Mesothelial cell of epicardium (in vitro differentiated cells): ENCODE results near the gene PTGES3L. TPM values are rescaled to one million over a fixed set of nuclear protein-coding genes. Genes with fewer than 3 reads are reported as not detected.
A peak's percentile ranks its signal among the peaks of the same experiment; 100 is the strongest.

Experiments used
- DNase-seq, 2 experiments: peaks; one replicate each; pipeline ENCODE4 v3.0.0; 2021; ENCODE audit warnings: low spot score in 2 of 2; ENCODE audit not compliant: unreplicated experiment in 2 of 2
- H3K27ac Mint-ChIP-seq: 2 replicates; pipeline ENCODE4 v1.8.0; 2021; ENCODE audit warnings: mixed read lengths
- H3K27me3 Mint-ChIP-seq: 2 replicates; pipeline ENCODE4 v1.8.0; 2021; ENCODE audit warnings: low read depth, mixed read lengths
- H3K36me3 Mint-ChIP-seq: 2 replicates; pipeline ENCODE4 v1.8.0; 2021; ENCODE audit warnings: mixed read lengths
- H3K4me1 Mint-ChIP-seq: 2 replicates; pipeline ENCODE4 v1.8.0; 2021; ENCODE audit warnings: mixed read lengths
- H3K4me3 Mint-ChIP-seq: 2 replicates; pipeline ENCODE4 v1.8.0; 2021; ENCODE audit warnings: mild to moderate bottlenecking, moderate library complexity, mixed read lengths
- H3K9me3 Mint-ChIP-seq: 2 replicates; pipeline ENCODE4 v1.8.0; 2021; ENCODE audit warnings: mixed read lengths
- total RNA-seq: library from RNA; stranded (reverse); gene quantifications from 3 replicates; pipeline ENCODE4 v1.2.1, GENCODE V29; 2021
- TF ChIP-seq, protein P1 (sequence below): fragments of 200-600 bp; sonication (generic); IDR thresholded peaks from one replicate; pipeline ENCODE4 v1.5.0; 2021; ENCODE audit warnings: antibody characterized with exemption; ENCODE audit not compliant: unreplicated experiment

Gene PTGES3L
- total RNA-seq, 1 donor from 2014 or later = 1.6 TPM

DNA sequence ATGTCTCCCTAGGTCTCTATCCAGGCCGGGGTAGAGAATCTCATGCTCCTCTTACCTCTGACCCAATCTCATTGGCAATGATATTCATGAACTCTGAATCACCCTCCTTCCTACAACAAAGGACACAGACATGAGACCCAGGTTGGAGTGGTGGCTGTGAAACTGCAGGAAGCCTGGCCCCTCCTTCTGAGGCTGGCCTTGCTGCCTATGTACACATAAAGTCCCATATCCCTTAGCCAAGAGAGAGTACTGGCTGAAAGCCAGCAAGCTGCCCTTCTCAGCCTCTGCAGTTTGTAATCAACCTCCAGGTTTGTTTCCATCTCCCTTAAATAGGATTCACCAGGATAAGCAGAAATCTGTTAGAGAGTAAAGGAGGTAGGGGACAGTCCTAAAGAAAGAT is 26.2 kb downstream of the PTGES3L start:
- Mint-ChIP-seq H3K36me3 (peaks cover 51% of the 10 kb centered on the region), H3K9me3 (no peaks in the 10 kb centered on the region), H3K4me3 (no peak overlapping the region), H3K4me1 (no peaks in the 10 kb centered on the region), H3K27ac (no peak overlapping the region), H3K27me3 (no peaks in the 10 kb centered on the region)
- no peak for DNase-seq
- TF ChIP-seq, protein P1, sequence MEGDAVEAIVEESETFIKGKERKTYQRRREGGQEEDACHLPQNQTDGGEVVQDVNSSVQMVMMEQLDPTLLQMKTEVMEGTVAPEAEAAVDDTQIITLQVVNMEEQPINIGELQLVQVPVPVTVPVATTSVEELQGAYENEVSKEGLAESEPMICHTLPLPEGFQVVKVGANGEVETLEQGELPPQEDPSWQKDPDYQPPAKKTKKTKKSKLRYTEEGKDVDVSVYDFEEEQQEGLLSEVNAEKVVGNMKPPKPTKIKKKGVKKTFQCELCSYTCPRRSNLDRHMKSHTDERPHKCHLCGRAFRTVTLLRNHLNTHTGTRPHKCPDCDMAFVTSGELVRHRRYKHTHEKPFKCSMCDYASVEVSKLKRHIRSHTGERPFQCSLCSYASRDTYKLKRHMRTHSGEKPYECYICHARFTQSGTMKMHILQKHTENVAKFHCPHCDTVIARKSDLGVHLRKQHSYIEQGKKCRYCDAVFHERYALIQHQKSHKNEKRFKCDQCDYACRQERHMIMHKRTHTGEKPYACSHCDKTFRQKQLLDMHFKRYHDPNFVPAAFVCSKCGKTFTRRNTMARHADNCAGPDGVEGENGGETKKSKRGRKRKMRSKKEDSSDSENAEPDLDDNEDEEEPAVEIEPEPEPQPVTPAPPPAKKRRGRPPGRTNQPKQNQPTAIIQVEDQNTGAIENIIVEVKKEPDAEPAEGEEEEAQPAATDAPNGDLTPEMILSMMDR = no peak

DNA sequence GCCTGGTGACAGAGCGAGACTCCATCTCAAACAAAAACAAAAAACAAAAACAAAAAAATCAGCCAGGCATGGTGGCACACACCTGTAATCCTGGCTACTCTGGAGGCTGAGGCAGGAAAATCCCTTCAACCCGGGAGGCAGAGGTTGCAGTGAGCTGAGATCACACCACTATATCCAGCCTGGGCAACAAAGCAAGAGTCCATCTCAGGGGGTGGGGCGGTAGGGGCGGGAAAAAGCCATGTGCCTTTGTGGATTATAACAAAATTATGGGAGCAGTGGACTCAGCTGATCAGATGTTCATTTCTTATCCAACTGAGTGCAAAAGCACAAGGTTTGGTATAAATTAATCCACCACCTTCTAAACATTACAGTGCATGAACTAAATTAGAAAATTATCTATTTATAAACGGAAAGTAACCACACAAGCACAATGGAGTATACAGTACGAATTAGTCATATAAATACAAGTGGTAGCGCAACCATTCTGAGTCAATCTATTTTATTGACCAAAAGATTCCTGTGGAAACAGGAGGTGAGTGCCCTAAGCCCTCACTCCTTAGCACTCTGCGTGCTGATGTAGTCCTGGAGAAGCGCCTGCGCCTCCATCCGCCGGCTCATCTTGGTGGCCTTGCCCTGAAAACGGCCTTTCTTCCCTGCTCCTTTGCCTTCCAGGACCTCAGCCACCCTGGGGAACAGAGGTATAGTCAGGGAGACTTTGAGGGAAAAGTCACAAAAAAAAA is 29.7 kb downstream of the PTGES3L start:
- Mint-ChIP-seq H3K36me3 (peaks cover 36% of the 10 kb centered on the region), H3K27ac (no peak overlapping the region), H3K4me3 (no peak overlapping the region), H3K9me3 (no peaks in the 10 kb centered on the region), H3K27me3 (no peaks in the 10 kb centered on the region), H3K4me1 (no peaks in the 10 kb centered on the region)
- TF ChIP-seq, protein P1 = no peak
- no peak for DNase-seq

DNA sequence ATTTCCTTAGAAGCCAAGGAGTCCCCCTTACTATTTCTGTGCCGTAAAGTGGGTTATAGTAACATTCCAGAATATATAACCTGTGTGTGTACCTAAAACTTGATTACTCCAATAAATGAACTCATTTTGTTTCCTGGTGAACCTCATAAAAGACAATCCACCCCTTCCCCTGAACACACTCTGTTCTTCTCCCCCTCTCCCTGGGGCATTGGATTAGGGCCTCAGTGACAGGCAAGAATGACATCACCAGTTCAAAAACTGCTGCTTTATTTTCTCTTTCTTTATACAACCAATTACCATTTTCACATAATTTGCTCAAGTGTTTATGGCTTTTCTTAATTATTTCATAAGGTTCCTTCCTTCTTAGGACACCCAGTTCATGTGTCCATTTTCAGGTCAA is 33.1 kb downstream of the PTGES3L start:
- H3K9me3 Mint-ChIP-seq = no peaks in the 10 kb centered on the region
- H3K36me3 Mint-ChIP-seq = peaks cover 20% of the 10 kb centered on the region
- no peak overlapping the region for H3K27ac Mint-ChIP-seq
- H3K27me3 Mint-ChIP-seq = no peaks in the 10 kb centered on the region
- no peak overlapping the region for H3K4me3 Mint-ChIP-seq
- no peak for DNase-seq
- TF ChIP-seq, protein P1 = no peak
- no peaks in the 10 kb centered on the region for H3K4me1 Mint-ChIP-seq

GRCh38 chr17:42944211-42944610 is 35.7 kb downstream of the PTGES3L start:
- H3K36me3 Mint-ChIP-seq = peaks cover 5% of the 10 kb centered on the region
- TF ChIP-seq, protein P1 = no peak
- no peaks in the 10 kb centered on the region for H3K4me1 Mint-ChIP-seq
- no peak overlapping the region for H3K27ac Mint-ChIP-seq
- H3K9me3 Mint-ChIP-seq = no peaks in the 10 kb centered on the region
- H3K27me3 Mint-ChIP-seq = peaks cover 2% of the 10 kb centered on the region
- H3K4me3 Mint-ChIP-seq = no peak overlapping the region
- DNase-seq = no peak

DNA sequence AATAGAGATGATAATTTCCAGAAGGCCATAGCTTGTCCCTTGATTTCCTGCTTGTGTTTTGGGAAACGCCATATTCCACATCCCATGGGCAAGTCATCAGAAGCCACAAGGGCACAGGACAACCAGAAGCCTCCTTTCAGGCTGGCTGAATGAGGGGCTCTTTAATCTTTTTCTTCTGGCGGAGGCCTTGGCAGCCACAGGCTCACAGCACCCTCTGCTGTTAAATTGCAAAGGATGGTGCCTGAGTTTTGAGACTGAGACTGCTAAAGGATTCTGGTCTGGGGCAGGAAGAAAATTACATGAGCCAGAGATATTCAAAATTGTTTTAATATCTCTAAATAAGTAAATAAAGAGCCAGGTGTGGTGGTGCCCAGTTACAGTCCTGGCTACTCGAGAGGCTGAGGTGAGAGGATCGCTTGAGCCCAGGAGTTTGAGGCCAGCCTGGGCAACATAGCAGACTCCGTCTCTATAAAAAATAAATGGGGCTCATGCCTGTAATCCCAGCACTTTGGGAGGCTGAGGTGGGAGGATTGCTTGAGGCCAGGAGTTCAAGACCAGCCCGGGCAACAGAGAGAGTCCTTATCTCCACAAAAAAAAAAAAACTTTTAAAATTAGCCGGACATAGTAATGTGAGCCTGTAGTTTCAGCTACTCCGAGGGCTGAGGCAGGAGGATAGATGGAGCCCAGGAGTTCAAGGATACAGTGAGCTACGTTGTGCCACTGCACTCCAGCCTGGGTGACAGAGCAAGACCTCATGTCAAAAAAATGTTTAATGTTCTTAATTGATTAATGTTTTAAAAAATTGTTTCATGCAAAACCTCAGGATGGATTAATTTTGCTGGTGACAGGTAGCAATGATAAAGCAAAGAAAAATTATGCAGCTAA is 41.9 kb downstream of the PTGES3L start:
- TF ChIP-seq, protein P1 = no peak
- no peak overlapping the region for H3K27ac Mint-ChIP-seq
- H3K27me3 Mint-ChIP-seq = peaks cover 13% of the 10 kb centered on the region
- H3K4me1 Mint-ChIP-seq = no peaks in the 10 kb centered on the region
- no peak overlapping the region for H3K4me3 Mint-ChIP-seq
- no peaks in the 10 kb centered on the region for H3K9me3 Mint-ChIP-seq
- no peaks in the 10 kb centered on the region for H3K36me3 Mint-ChIP-seq
- peak in 1 of 2 experiments; percentile 48 for DNase-seq
